ENCODE data around the gene SPAG8. TPM values are rescaled to one million over a fixed set of nuclear protein-coding genes. Genes with fewer than 3 reads are reported as not detected.
A peak's percentile ranks its signal among the peaks of the same experiment; 100 is the strongest.

SPAG8 gene
- polyA plus RNA-seq, 4 donors, result 0.49 to 0.72 TPM; not detected in 2

- no peak overlapping the region for H3K4me3 ChIP-seq (ENCODE audit: low read depth in 1 of 3, low read length in 3 of 3)
- H3K27ac ChIP-seq (ENCODE audit: low read depth in 1 of 3, low read length in 2 of 3), result peak overlapping the region in 1 of 3 donors; percentile 85
- peaks cover 3 to 74% (median 4%) of the 10 kb centered on the region in 3 donors for H3K4me1 ChIP-seq (ENCODE audit: control insufficient read depth in 3 of 3, insufficient read depth in 2 of 3, low read depth in 1 of 3, low read length in 2 of 3)
- peaks cover 0 to 39% (median 0%) of the 10 kb centered on the region in 3 donors for H3K36me3 ChIP-seq (ENCODE audit: control insufficient read depth in 3 of 3, insufficient read depth in 2 of 3, low read depth in 1 of 3, low read length in 3 of 3)
- 65 to 78% (median 70%) methylated on average over 5 of the region's 5 CpGs for WGBS, 3 donors
- H3K27me3 ChIP-seq (ENCODE audit: control insufficient read depth in 3 of 3, insufficient read depth in 3 of 3, low read length in 3 of 3), result no peaks in the 10 kb centered on the region
- DNase-seq (peak in 1 of 2 donors; percentile 58), FAIRE-seq (no peak)
- no peaks in the 10 kb centered on the region for H3K9me3 ChIP-seq (ENCODE audit: control insufficient read depth in 2 of 2, insufficient read depth in 1 of 2, low read depth in 1 of 2, low read length in 1 of 2)
These were observed 20.8 kb upstream of the SPAG8 start for GRCh38 chr9:35832814-35833213.

- Histone ChIP-seq H3K9me3 (ENCODE audit: control insufficient read depth in 2 of 2, insufficient read depth in 1 of 2, low read depth in 1 of 2, low read length in 1 of 2) (no peaks in the 10 kb centered on the region), H3K36me3 (ENCODE audit: control insufficient read depth in 3 of 3, insufficient read depth in 2 of 3, low read depth in 1 of 3, low read length in 3 of 3) (peaks cover 0 to 26% (median 0%) of the 10 kb centered on the region in 3 donors), H3K27me3 (ENCODE audit: control insufficient read depth in 3 of 3, insufficient read depth in 3 of 3, low read length in 3 of 3) (no peaks in the 10 kb centered on the region), H3K4me3 (ENCODE audit: low read depth in 1 of 3, low read length in 3 of 3) (peak overlapping the region in 1 of 3 donors; percentile 62), H3K27ac (ENCODE audit: low read depth in 1 of 3, low read length in 2 of 3) (no peak overlapping the region), H3K4me1 (ENCODE audit: control insufficient read depth in 3 of 3, insufficient read depth in 2 of 3, low read depth in 1 of 3, low read length in 2 of 3) (peaks cover 3 to 70% (median 4%) of the 10 kb centered on the region in 3 donors)
- WGBS, 3 donors, result 80 to 91% (median 90%) methylated on average over 4 of the region's 4 CpGs
- DNase-seq (no peak), FAIRE-seq (no peak)
These were observed 19.0 kb upstream of the SPAG8 start for GRCh38 chr9:35831040-35831439.

DNA sequence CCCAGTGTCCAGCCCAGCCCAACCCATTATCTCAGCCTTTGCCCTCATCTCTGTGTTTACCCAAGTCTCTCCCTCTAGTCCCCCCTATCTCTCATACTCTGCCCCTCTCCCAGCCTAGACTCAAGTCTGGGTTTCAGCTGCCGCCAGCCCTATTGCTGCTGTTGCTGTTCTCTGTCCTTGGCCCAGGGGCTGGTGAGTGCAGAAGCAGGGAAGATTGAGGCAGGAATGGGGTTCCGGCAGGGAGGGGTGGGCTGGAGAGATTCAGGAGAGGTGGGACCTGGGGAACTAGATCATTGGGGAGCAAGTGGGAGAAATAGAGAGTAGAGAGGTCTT, 17.7 kb upstream of the SPAG8 start:
- H3K36me3 ChIP-seq (ENCODE audit: control insufficient read depth in 3 of 3, insufficient read depth in 2 of 3, low read depth in 1 of 3, low read length in 3 of 3), result peaks cover 0 to 16% (median 0%) of the 10 kb centered on the region in 3 donors
- peak overlapping the region; percentile 59 to 95 (median 66) for H3K27ac ChIP-seq (ENCODE audit: low read depth in 1 of 3, low read length in 2 of 3)
- no peaks in the 10 kb centered on the region for H3K9me3 ChIP-seq (ENCODE audit: control insufficient read depth in 2 of 2, insufficient read depth in 1 of 2, low read depth in 1 of 2, low read length in 1 of 2)
- 30 to 36% (median 36%) methylated on average over 2 of the region's 2 CpGs for WGBS, 3 donors
- peaks cover 2 to 56% (median 3%) of the 10 kb centered on the region in 3 donors for H3K4me1 ChIP-seq (ENCODE audit: control insufficient read depth in 3 of 3, insufficient read depth in 2 of 3, low read depth in 1 of 3, low read length in 2 of 3)
- no peak for FAIRE-seq
- H3K4me3 ChIP-seq (ENCODE audit: low read depth in 1 of 3, low read length in 3 of 3), result peak overlapping the region; percentile 62 to 72 (median 68)
- DNase-seq, result no peak
- no peaks in the 10 kb centered on the region for H3K27me3 ChIP-seq (ENCODE audit: control insufficient read depth in 3 of 3, insufficient read depth in 3 of 3, low read length in 3 of 3)

- Histone ChIP-seq H3K27ac (ENCODE audit: low read depth in 1 of 3, low read length in 2 of 3) (peak within 1 kb of the TSS; percentile 66 to 95 (median 82)), H3K4me3 (ENCODE audit: low read depth in 1 of 3, low read length in 3 of 3) (peak within 1 kb of the TSS; percentile 62 to 72 (median 68)), H3K36me3 (ENCODE audit: control insufficient read depth in 3 of 3, insufficient read depth in 2 of 3, low read depth in 1 of 3, low read length in 3 of 3) (peaks cover 0 to 11% (median 0%) of the 10 kb centered on the region in 3 donors), H3K27me3 (ENCODE audit: control insufficient read depth in 3 of 3, insufficient read depth in 3 of 3, low read length in 3 of 3) (no peaks in the 10 kb centered on the region), H3K9me3 (ENCODE audit: control insufficient read depth in 2 of 2, insufficient read depth in 1 of 2, low read depth in 1 of 2, low read length in 1 of 2) (no peaks in the 10 kb centered on the region), H3K4me1 (ENCODE audit: control insufficient read depth in 3 of 3, insufficient read depth in 2 of 3, low read depth in 1 of 3, low read length in 2 of 3) (peaks cover 1 to 51% (median 2%) of the 10 kb centered on the region in 3 donors)
- FAIRE-seq (no peak), DNase-seq (peak; percentile 93 to 98)
- 0 to 2% (median 1%) methylated on average over 21 to 53 of the region's 53 CpGs for WGBS, 3 donors
These were observed 17.2 kb upstream of the SPAG8 start, which contains the start of gene TMEM8B for GRCh38 chr9:35829084-35829763. Gene TMEM8B, plus strand, starts transcription at chr9:35829228. Its CDS starts 220 bp downstream, at chr9:35829448.

DNA sequence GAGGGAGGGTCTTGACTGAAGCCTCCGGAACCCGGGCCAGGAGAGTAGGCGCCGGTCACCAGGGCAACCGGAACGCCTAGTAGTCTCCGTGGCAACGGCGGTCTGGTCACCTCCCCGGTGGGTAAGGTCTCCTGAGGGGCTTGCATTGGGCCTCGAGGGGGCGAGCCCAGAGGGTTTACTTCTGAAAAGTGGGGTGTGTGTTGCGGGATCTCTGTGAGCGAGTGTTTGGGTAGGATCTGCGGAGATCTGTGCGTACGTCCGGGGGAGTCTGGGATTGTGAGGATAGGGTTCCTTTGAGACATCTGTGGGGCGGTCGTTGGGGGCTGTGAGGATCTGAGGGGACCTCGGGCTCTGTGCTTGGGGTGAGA, 16.6 kb upstream of the SPAG8 start, which contains the start of gene FAM221B:
TSS of gene FAM221B (minus strand) at position 17 of the 368 bp plus-strand sequence. CDS start 2,571 bp downstream, outside the sequence.
- Histone ChIP-seq H3K27ac (ENCODE audit: low read depth in 1 of 3, low read length in 2 of 3) (peak within 1 kb of the TSS; percentile 66 to 95 (median 82)), H3K36me3 (ENCODE audit: control insufficient read depth in 3 of 3, insufficient read depth in 2 of 3, low read depth in 1 of 3, low read length in 3 of 3) (peaks cover 0 to 10% (median 0%) of the 10 kb centered on the region in 3 donors), H3K27me3 (ENCODE audit: control insufficient read depth in 3 of 3, insufficient read depth in 3 of 3, low read length in 3 of 3) (no peaks in the 10 kb centered on the region), H3K9me3 (ENCODE audit: control insufficient read depth in 2 of 2, insufficient read depth in 1 of 2, low read depth in 1 of 2, low read length in 1 of 2) (no peaks in the 10 kb centered on the region), H3K4me1 (ENCODE audit: control insufficient read depth in 3 of 3, insufficient read depth in 2 of 3, low read depth in 1 of 3, low read length in 2 of 3) (peaks cover 0 to 46% (median 1%) of the 10 kb centered on the region in 3 donors), H3K4me3 (ENCODE audit: low read depth in 1 of 3, low read length in 3 of 3) (peak within 1 kb of the TSS; percentile 62 to 72 (median 68))
- FAIRE-seq (no peak), DNase-seq (no peak)
- 0 to 1% (median 0%) methylated on average over 20 to 21 of the region's 21 CpGs for WGBS, 3 donors

GRCh38 chr9:35827486-35827885, 15.4 kb upstream of the SPAG8 start:
- Histone ChIP-seq H3K27ac (ENCODE audit: low read depth in 1 of 3, low read length in 2 of 3) (no peak overlapping the region), H3K4me1 (ENCODE audit: control insufficient read depth in 3 of 3, insufficient read depth in 2 of 3, low read depth in 1 of 3, low read length in 2 of 3) (peaks cover 0 to 34% (median 0%) of the 10 kb centered on the region in 3 donors)

DNA sequence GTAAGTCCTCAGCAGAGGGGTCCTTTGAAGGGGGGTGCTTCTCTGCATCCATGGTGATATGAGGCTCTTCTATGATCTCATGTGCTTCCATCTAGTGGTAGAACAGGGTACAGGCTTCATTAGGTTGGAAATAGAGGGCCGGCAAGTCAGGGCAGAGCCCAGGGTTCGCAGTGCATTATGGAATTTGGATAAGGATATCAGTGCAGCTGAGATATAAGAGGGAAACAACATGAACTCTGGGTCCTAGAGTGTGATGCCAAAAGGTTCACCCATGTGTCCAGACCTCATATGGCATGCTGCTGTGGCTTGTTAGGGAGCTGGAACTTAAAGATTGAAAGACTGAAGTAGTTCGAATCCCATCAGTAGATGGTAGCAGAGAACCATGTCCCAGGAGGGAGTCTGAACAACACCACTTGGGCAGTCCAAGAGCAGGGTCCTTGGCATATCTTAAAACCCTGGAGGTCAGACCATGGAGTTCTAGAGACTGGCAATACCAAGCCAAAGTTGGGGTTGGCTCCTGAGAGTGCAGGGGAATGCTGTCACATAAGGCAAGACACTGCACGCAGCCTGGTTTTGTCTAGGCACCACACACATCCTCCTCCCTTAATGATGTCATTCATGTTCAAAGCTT, 14.1 kb upstream of the SPAG8 start:
- H3K27me3 ChIP-seq (ENCODE audit: control insufficient read depth in 3 of 3, insufficient read depth in 3 of 3, low read length in 3 of 3), result no peaks in the 10 kb centered on the region
- no peaks in the 10 kb centered on the region for H3K9me3 ChIP-seq (ENCODE audit: control insufficient read depth in 2 of 2, insufficient read depth in 1 of 2, low read depth in 1 of 2, low read length in 1 of 2)
- no peak overlapping the region for H3K4me3 ChIP-seq (ENCODE audit: low read depth in 1 of 3, low read length in 3 of 3)
- WGBS, 3 donors, result 33 to 39% (median 38%) methylated on average over 4 of the region's 4 CpGs
- H3K4me1 ChIP-seq (ENCODE audit: control insufficient read depth in 3 of 3, insufficient read depth in 2 of 3, low read depth in 1 of 3, low read length in 2 of 3), result peaks cover 0 to 21% (median 0%) of the 10 kb centered on the region in 3 donors
- FAIRE-seq (no peak), DNase-seq (peak; percentile 74 to 82)
- H3K36me3 ChIP-seq (ENCODE audit: control insufficient read depth in 3 of 3, insufficient read depth in 2 of 3, low read depth in 1 of 3, low read length in 3 of 3), result no peaks in the 10 kb centered on the region
- H3K27ac ChIP-seq (ENCODE audit: low read depth in 1 of 3, low read length in 2 of 3), result no peak overlapping the region

More at GRCh38 chr9:35827486-35827885, 15.4 kb upstream of the SPAG8 start:
- Histone ChIP-seq H3K4me3 (ENCODE audit: low read depth in 1 of 3, low read length in 3 of 3) (no peak overlapping the region), H3K9me3 (ENCODE audit: control insufficient read depth in 2 of 2, insufficient read depth in 1 of 2, low read depth in 1 of 2, low read length in 1 of 2) (no peaks in the 10 kb centered on the region), H3K36me3 (ENCODE audit: control insufficient read depth in 3 of 3, insufficient read depth in 2 of 3, low read depth in 1 of 3, low read length in 3 of 3) (peaks cover 0 to 3% (median 0%) of the 10 kb centered on the region in 3 donors), H3K27me3 (ENCODE audit: control insufficient read depth in 3 of 3, insufficient read depth in 3 of 3, low read length in 3 of 3) (no peaks in the 10 kb centered on the region)
- FAIRE-seq (no peak), DNase-seq (no peak)
- 82 to 96% (median 83%) methylated on average over 3 of the region's 3 CpGs for WGBS, 3 donors

GRCh38 chr9:35822926-35823325, 10.9 kb upstream of the SPAG8 start:
- H3K36me3 ChIP-seq (ENCODE audit: control insufficient read depth in 3 of 3, insufficient read depth in 2 of 3, low read depth in 1 of 3, low read length in 3 of 3), result no peaks in the 10 kb centered on the region
- H3K27me3 ChIP-seq (ENCODE audit: control insufficient read depth in 3 of 3, insufficient read depth in 3 of 3, low read length in 3 of 3), result no peaks in the 10 kb centered on the region
- no peaks in the 10 kb centered on the region for H3K9me3 ChIP-seq (ENCODE audit: control insufficient read depth in 2 of 2, insufficient read depth in 1 of 2, low read depth in 1 of 2, low read length in 1 of 2)
- no peak for DNase-seq
- H3K4me3 ChIP-seq (ENCODE audit: low read depth in 1 of 3, low read length in 3 of 3), result no peak overlapping the region
- H3K27ac ChIP-seq (ENCODE audit: low read depth in 1 of 3, low read length in 2 of 3), result no peak overlapping the region
- no peaks in the 10 kb centered on the region for H3K4me1 ChIP-seq (ENCODE audit: control insufficient read depth in 3 of 3, insufficient read depth in 2 of 3, low read depth in 1 of 3, low read length in 2 of 3)
- no peak for FAIRE-seq

Measured in small intestine (tissue), 7 donors.